Measurements from ENCODE around the gene RTP5.
"Not testable (repeated sequence)": the region's sequence is repeated elsewhere in the genome, so short reads cannot be mapped to it uniquely, and the experiment has no call there.

The RTP5 gene

GRCh38 chr2:241914542-241914941 lies 45.0 kb downstream of the RTP5 start:
- FAIRE-seq (no peak), DNase-seq (ENCODE audit: insufficient read length, low spot score) (no peak)
- TF ChIP-seq CTCF (IDR thresholded peaks at IDR 0.05; ENCODE audit: insufficient read depth, missing control alignments), result no peak

- not testable (repeated sequence) for FAIRE-seq; DNase-seq (ENCODE audit: insufficient read length, low spot score)
These were observed 52.1 kb downstream of the RTP5 start for GRCh38 chr2:241921631-241922030.

GRCh38 chr2:241922411-241922810 lies 52.9 kb downstream of the RTP5 start:
- TF ChIP-seq CTCF (IDR thresholded peaks at IDR 0.05; ENCODE audit: insufficient read depth, missing control alignments), result no peak
- DNase-seq (ENCODE audit: insufficient read length, low spot score) (no peak), FAIRE-seq (no peak)

GRCh38 chr2:241922816-241923601 lies 53.5 kb downstream of the RTP5 start:
- not testable (repeated sequence) for FAIRE-seq; DNase-seq (ENCODE audit: insufficient read length, low spot score)

Data from D721Med (cell line).